GM12865 (cell line): ENCODE measurements around the gene KRTAP12-3.

Experiments used
- DNase-seq: peaks from one replicate; pipeline ENCODE4 v3.0.0; 2010; ENCODE audit warnings: low read depth
- H3K4me3 ChIP-seq: 2 replicates; pipeline ENCODE4 v1.5.1; 2011; ENCODE audit warnings: mild to moderate bottlenecking, low read depth, low read length, control low read depth
- TF ChIP-seq, protein P1 (sequence below): IDR thresholded peaks from 2 replicates; pipeline ENCODE4 v1.5.1; 2011; ENCODE audit warnings: low read length, control low read depth, low read depth, inconsistent platforms; ENCODE audit not compliant: insufficient read depth; ENCODE audit errors: missing control alignments

The KRTAP12-3 gene

DNA sequence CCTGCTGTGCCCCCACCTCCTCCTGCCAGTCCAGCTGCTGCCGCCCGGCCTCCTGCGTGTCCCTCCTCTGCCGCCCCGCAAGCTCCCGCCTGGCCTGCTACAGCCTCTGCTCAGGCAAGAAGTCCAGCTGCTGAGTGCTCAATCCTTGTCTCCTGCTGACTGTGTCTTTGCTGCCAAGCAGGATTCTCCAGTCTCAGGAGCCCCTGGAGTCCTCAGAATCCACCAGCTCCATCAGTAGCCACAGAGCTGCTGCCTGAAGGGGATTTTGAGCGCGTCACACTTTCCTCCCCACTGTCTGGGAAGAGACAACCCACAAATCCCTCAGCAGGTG is 10.5 kb upstream of the KRTAP12-3 start:
- TF ChIP-seq, protein P1, sequence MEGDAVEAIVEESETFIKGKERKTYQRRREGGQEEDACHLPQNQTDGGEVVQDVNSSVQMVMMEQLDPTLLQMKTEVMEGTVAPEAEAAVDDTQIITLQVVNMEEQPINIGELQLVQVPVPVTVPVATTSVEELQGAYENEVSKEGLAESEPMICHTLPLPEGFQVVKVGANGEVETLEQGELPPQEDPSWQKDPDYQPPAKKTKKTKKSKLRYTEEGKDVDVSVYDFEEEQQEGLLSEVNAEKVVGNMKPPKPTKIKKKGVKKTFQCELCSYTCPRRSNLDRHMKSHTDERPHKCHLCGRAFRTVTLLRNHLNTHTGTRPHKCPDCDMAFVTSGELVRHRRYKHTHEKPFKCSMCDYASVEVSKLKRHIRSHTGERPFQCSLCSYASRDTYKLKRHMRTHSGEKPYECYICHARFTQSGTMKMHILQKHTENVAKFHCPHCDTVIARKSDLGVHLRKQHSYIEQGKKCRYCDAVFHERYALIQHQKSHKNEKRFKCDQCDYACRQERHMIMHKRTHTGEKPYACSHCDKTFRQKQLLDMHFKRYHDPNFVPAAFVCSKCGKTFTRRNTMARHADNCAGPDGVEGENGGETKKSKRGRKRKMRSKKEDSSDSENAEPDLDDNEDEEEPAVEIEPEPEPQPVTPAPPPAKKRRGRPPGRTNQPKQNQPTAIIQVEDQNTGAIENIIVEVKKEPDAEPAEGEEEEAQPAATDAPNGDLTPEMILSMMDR, result no peak
- no peak overlapping the region for H3K4me3 ChIP-seq
- DNase-seq, result no peak

DNA sequence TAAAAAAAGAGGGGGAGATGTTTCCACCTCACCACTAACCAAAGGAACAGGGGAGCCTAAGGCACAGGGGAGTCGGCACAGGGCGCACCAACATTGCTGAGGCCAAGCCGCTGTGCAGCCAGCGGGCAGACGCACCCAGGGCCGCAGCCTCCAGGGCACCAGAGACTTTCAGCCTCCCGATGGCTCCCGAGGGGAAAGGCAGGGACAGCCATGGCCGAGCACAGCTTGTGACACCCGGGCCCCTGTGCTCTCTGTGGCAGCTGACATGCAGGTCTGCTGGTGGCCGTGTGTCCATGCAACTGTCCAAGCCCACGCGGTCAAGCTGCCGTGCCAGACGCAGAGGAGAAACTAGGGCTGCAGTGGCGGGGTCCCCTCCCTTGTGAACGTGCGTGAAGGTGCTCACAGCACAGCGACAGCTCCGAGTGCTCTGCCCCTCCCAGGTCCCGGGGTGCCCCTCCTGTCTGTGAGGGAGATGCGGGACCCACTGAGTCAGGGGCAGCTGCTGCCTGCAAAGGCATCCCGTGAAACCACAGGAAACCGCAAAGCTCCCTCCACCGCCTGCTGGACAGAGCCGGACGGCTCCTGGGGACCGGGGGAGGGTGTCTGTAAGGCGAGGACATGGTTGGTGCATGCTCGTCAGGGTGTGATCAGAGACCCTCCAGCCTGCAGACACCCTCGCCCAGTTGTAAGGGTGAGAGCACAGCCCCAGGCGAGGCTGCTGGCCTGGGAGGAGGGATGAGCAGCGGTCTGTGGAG is 9.0 kb upstream of the KRTAP12-3 start:
- TF ChIP-seq, protein P1, result no peak
- DNase-seq, result no peak

DNA sequence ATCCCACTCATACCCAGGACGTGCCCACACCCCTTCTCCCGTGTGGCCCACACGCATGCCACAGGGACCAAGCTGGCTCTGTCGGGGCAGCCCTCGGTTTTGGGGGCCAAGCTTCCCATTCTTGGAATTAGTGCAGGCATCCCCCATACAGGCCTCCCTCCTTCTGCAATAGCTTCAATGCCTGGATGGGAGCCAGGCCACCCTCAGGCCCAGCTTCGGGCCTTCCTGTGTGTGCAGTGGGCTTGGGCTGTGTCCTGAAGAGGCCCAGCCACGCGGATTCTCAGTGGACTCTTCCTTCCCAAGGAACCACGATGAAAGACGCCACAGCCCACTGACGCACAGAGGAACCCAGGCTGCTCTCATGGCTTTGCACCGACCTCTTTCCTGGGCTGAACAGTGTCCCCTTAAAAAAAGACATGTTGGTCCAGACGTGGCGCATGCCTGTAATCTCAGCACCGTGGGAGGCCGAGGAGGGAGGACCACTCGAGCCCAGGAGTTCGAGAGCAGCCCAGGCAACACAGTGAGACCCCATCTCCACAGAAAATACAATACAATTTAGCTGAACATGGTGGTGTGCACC is 8.1 kb upstream of the KRTAP12-3 start:
- TF ChIP-seq, protein P1, result no peak
- H3K4me3 ChIP-seq, result no peak overlapping the region
- DNase-seq, result no peak

More for the DNA sequence above, 9.0 kb upstream of the KRTAP12-3 start:
- no peak overlapping the region for H3K4me3 ChIP-seq

DNA sequence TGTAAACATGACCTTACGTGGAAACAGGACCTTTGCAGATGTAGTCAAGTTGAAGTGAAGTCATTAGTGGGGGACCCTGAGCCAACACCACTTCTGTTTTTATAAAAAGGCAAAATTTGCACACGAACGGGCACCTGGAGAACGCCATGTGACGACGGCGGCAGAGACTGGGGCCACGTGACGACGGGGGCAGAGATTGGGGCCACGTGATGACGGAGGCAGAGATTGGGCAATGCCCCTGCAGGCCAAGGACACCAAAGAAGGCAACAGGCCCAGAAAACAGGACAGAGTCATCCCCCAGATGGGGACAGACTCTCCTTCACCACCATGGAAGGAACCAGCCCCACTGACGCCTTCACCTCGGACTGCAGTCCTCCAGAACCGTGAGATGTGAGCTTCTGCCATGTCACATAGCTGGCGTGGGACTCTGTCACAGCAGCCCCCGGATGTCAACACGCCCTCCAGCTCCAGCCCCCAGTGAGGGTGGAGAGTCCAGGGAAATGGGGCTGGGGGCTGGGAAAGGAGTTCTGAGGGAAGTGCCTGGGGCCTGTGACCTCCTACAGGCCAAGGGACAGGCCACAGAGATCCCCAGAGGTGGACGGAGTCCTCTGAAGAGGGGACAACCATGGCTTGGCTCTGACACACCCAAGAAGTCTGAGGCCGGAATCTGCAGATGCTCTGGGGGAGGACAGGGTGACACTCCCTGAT is 7.3 kb upstream of the KRTAP12-3 start:
- TF ChIP-seq, protein P1, result no peak
- DNase-seq, result no peak
- no peak overlapping the region for H3K4me3 ChIP-seq

DNA sequence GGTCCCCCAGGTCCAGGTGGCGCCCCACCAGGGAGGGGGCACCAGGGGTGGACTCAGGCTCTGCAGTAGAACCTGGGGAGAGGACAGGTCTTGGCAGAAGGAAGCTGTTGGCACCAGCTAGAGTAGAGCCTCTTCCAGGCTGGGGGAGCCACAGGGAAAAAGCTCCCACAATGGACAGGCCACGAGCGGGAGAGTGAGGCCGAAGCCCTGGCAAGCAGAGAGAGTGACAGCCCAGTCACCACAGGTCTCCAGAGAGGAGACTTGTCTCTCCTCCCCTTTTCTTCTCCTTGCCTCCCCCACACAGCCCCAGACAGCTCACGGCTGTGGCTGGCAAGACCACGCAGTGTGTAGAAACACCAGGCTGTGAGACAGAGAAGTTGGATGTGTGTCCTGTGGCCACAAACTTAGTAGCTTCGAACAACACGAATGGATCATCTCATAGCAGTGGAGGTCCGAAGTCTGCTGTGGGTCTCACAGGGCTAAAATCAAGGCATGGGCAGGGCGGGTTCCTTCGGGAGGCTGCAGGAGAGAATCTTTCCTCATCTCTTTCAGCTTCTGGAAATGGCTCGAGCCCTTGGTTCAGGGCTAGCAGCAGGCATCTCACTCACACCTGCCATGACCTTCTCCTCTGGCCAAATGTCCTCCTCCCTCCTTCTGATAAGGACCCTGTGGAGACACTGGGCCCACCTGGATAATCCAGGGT is 6.6 kb upstream of the KRTAP12-3 start:
- TF ChIP-seq, protein P1, result no peak

DNA sequence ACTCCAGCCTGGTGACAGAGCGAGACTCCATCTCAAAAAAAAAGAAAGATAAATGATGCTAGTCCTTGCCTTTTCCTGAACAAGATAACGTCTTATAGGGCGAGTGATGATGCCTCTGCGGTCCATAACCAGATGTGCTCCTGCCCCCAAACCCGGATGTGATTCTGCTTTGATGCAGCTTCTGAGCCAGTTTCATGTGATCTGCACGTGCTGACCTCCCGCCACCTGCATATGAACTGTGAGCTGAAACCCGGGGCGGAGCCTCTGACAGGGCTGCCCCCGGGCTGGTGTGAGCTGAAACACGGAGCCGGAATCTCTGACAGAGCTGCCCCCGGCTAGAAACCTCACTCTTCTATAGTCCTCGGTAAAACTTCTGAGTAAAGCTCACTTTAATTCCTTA is 4.6 kb upstream of the KRTAP12-3 start:
- TF ChIP-seq, protein P1, result no peak
- no peak for DNase-seq

More for the DNA sequence above, 6.6 kb upstream of the KRTAP12-3 start:
- no peak overlapping the region for H3K4me3 ChIP-seq
- DNase-seq, result no peak

More for the DNA sequence above, 4.6 kb upstream of the KRTAP12-3 start:
- H3K4me3 ChIP-seq, result no peak overlapping the region
